PC-3 (cell line): ENCODE measurements around the gene CLASP1.

Experiments used
- EZH2 ChIP-seq: fragments of 300-600 bp; sonication (generic); IDR thresholded peaks from one replicate; pipeline ENCODE4 v1.6.1; 2017; ENCODE audit warnings: antibody characterized with exemption, mild to moderate bottlenecking, low read length; ENCODE audit not compliant: unreplicated experiment
- EZH2phosphoT487 ChIP-seq: fragments of 300-600 bp; sonication (generic); IDR thresholded peaks from 2 replicates; pipeline ENCODE4 v1.6.1; 2018; ENCODE audit warnings: mild to moderate bottlenecking, antibody characterized with exemption, low read length, borderline replicate concordance
- TF ChIP-seq, protein P1 (sequence below): fragments of 300-600 bp; sonication (generic); conservative IDR thresholded peaks from 2 replicates; pipeline ENCODE4 v1.5.1; 2017; ENCODE audit warnings: antibody characterized with exemption, low read depth, mild to moderate bottlenecking, low read length

DNA sequence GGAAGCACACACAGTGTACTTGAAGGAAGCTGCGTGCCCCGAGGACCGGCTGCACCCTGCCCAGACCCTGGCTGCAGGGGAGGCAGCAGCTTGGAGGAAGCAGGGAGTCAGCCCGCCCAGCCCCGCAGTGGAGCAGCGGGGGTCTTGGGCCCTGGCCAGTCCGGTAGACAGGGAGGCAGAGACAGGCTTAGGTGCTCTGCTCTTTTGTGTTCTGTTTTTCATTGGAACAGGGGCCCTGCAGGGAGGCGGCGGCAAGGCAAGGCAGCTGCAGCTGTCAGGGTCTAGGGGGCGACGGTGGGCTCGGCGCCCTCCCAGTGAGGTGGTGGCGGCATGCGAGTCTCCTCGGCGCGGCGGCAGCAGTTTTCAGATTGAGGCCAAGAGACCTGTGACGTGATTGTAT lies 311.0 kb downstream of the CLASP1 start:
- no peak for TF ChIP-seq EZH2
- no peak for TF ChIP-seq EZH2phosphoT487
- TF ChIP-seq, protein P1, sequence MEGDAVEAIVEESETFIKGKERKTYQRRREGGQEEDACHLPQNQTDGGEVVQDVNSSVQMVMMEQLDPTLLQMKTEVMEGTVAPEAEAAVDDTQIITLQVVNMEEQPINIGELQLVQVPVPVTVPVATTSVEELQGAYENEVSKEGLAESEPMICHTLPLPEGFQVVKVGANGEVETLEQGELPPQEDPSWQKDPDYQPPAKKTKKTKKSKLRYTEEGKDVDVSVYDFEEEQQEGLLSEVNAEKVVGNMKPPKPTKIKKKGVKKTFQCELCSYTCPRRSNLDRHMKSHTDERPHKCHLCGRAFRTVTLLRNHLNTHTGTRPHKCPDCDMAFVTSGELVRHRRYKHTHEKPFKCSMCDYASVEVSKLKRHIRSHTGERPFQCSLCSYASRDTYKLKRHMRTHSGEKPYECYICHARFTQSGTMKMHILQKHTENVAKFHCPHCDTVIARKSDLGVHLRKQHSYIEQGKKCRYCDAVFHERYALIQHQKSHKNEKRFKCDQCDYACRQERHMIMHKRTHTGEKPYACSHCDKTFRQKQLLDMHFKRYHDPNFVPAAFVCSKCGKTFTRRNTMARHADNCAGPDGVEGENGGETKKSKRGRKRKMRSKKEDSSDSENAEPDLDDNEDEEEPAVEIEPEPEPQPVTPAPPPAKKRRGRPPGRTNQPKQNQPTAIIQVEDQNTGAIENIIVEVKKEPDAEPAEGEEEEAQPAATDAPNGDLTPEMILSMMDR, result no peak
